Rectal smooth muscle tissue (tissue), 1 donor: Measurements from ENCODE around the gene EMCN.
"Not testable (repeated sequence)": the region's sequence is repeated elsewhere in the genome, so short reads cannot be mapped to it uniquely, and the experiment has no call there.

Experiments used
- H3K27ac ChIP-seq: one replicate; pipeline ENCODE4 v1.7.0; 2013; ENCODE audit warnings: low read depth, low read length, inconsistent platforms
- H3K27me3 ChIP-seq: one replicate; pipeline ENCODE4 v1.7.0; 2013; ENCODE audit warnings: low read length; ENCODE audit not compliant: control insufficient read depth, insufficient read depth
- H3K36me3 ChIP-seq: one replicate; pipeline ENCODE4 v1.7.0; 2013; ENCODE audit warnings: low read length; ENCODE audit not compliant: control insufficient read depth, insufficient read depth
- H3K4me1 ChIP-seq: one replicate; pipeline ENCODE4 v1.7.0; 2013; ENCODE audit warnings: low read length; ENCODE audit not compliant: control insufficient read depth, insufficient read depth
- H3K4me3 ChIP-seq: one replicate; pipeline ENCODE4 v1.7.0; 2013; ENCODE audit warnings: low read length
- H3K9ac ChIP-seq: one replicate; pipeline ENCODE4 v1.7.0; 2013; ENCODE audit warnings: low read length

The EMCN gene

GRCh38 chr4:100362366-100362765 lies 155.5 kb downstream of the EMCN start:
- Histone ChIP-seq H3K4me1 (no peaks in the 10 kb centered on the region), H3K27ac (no peak overlapping the region), H3K4me3 (no peak overlapping the region), H3K27me3 (no peaks in the 10 kb centered on the region), H3K36me3 (no peaks in the 10 kb centered on the region), H3K9ac (no peak overlapping the region)

DNA sequence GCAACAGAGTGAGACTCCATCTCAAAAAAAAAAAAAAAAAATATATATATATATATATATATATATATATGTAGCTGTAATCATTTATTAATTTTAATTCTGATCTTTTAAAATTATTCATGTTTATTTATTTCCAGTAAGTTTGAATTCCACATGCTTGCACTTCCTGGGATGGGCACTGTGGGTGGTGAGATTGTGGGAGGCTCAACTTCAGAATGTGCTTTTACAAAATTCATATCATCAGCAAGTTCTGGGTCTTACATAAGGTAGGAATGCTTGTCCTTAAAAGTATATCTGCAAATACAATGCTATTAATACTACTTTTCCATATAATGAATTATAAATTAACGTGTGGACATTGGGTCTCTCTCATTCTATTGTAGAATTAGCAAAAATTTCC lies 156.5 kb downstream of the EMCN start:
- no peaks in the 10 kb centered on the region for H3K4me1 ChIP-seq
- H3K27ac ChIP-seq, result no peak overlapping the region
- no peaks in the 10 kb centered on the region for H3K36me3 ChIP-seq
- H3K27me3 ChIP-seq, result no peaks in the 10 kb centered on the region
- no peak overlapping the region for H3K9ac ChIP-seq
- no peak overlapping the region for H3K4me3 ChIP-seq

DNA sequence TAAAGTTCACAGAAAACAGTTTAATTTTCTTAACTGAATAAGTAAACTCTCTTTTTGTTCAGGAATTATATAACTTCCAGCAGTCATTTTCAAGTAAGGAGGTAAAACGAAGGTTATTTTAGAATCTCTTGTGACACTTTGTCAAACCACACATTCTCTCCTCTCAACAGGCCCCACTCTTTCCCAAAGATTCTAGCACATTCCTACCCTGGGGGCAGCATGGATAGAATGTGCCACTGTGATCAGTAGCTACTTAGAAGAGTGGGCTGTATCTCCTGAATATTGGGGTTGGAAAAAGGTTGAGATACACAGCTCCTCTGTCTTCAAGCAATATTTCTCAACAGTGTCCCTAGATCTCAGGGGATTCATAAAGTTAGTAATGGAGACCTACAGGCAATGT lies 157.6 kb downstream of the EMCN start:
- Histone ChIP-seq H3K4me1 (no peaks in the 10 kb centered on the region), H3K27ac (no peak overlapping the region), H3K27me3 (no peaks in the 10 kb centered on the region)

GRCh38 chr4:100359441-100359840 lies 158.4 kb downstream of the EMCN start:
- no peak overlapping the region for H3K9ac ChIP-seq
- no peaks in the 10 kb centered on the region for H3K27me3 ChIP-seq
- no peaks in the 10 kb centered on the region for H3K4me1 ChIP-seq
- H3K27ac ChIP-seq, result no peak overlapping the region
- H3K36me3 ChIP-seq, result no peaks in the 10 kb centered on the region
- no peak overlapping the region for H3K4me3 ChIP-seq

More for the DNA sequence above, 157.6 kb downstream of the EMCN start:
- H3K9ac ChIP-seq, result no peak overlapping the region
- H3K4me3 ChIP-seq, result no peak overlapping the region
- no peaks in the 10 kb centered on the region for H3K36me3 ChIP-seq

- no peak overlapping the region for H3K4me3 ChIP-seq
- H3K4me1 ChIP-seq, result no peaks in the 10 kb centered on the region
- no peaks in the 10 kb centered on the region for H3K27me3 ChIP-seq
- H3K9ac ChIP-seq, result no peak overlapping the region
- no peaks in the 10 kb centered on the region for H3K36me3 ChIP-seq
- H3K27ac ChIP-seq, result no peak overlapping the region
Observed at GRCh38 chr4:100357542-100357941, 160.3 kb downstream of the EMCN start.

DNA sequence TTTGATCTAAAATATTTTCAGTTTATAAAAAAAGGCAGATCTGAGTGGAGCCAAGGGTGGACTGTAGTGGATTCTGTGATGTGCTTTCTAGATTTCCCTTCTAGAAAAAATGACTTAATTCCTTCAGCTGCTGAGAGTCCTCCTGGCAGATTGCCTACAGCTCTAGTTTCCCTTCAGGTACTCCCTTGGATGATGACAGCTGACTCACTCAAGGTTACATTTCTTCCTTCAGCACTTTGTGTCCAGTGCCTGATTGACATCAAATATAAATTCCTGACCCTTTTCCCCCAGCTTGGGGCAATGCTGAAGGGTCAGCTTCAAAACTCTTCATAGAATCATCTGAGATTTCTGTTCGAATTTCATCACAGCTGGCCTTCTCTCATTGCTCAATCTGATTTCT lies 161.7 kb downstream of the EMCN start:
- Histone ChIP-seq H3K4me1 (no peaks in the 10 kb centered on the region), H3K27ac (no peak overlapping the region), H3K36me3 (no peaks in the 10 kb centered on the region), H3K27me3 (no peaks in the 10 kb centered on the region), H3K4me3 (no peak overlapping the region), H3K9ac (no peak overlapping the region)

DNA sequence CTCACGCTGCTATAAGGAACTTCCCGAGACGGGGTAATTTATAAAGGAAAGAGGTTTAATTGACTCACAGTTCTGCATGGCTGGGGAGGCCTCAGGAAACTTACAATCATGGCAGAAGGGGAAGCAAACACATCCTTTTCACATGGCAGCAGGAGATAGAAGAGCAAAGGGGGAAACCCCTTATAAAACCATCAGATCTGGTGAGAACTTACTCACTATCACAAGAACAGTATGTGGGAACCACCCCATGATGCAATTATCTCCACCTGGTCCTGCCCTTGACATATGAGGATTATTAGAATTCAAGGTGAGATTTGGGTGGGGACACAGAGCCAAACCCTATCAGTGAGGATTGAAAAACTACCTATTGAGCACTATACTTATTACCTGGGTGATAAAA lies 165.5 kb downstream of the EMCN start:
- not testable (repeated sequence) for H3K27me3 ChIP-seq, H3K36me3 ChIP-seq, H3K9ac ChIP-seq, H3K4me1 ChIP-seq, H3K27ac ChIP-seq, H3K4me3 ChIP-seq

DNA sequence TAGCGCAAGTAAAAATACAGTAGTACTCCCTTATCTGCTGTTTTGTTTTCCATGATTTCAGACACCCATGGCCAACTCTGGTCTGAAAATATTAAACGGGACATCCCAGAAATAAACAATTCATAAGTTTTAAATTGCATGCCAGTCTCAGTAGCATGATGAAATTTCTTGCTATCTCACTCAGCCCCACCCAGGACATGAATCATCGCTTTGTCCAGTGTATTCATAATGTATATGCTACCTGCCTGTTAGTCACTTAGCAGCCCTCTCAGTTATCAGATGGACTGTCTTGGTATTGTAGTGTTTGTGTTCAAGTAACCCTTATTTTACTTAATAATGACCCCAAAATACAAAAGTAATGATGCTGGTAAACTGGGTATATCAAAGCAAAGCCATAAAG lies 169.3 kb downstream of the EMCN start:
- Histone ChIP-seq H3K36me3 (no peaks in the 10 kb centered on the region), H3K27ac (no peak overlapping the region), H3K4me1 (no peaks in the 10 kb centered on the region), H3K9ac (no peak overlapping the region), H3K27me3 (no peaks in the 10 kb centered on the region), H3K4me3 (no peak overlapping the region)

- no peaks in the 10 kb centered on the region for H3K4me1 ChIP-seq
- no peak overlapping the region for H3K27ac ChIP-seq
- no peak overlapping the region for H3K9ac ChIP-seq
- no peaks in the 10 kb centered on the region for H3K27me3 ChIP-seq
- H3K4me3 ChIP-seq, result no peak overlapping the region
- no peaks in the 10 kb centered on the region for H3K36me3 ChIP-seq
Observed at GRCh38 chr4:100347241-100347640, 170.6 kb downstream of the EMCN start.

GRCh38 chr4:100345585-100345984 lies 172.2 kb downstream of the EMCN start:
- Histone ChIP-seq H3K9ac (no peak overlapping the region), H3K4me3 (no peak overlapping the region), H3K27ac (no peak overlapping the region), H3K27me3 (no peaks in the 10 kb centered on the region), H3K36me3 (no peaks in the 10 kb centered on the region), H3K4me1 (peaks cover 2% of the 10 kb centered on the region)
